RWPE2 (cell line): ENCODE data around the gene NR5A2.
A peak's percentile ranks its signal among the peaks of the same experiment; 100 is the strongest.

Experiments used
- ATAC-seq: fragments of 200-7000 bp; cut with Tn5 transposase; 3 replicates; pipeline ENCODE4 v1.9.1; 2021; ENCODE audit warnings: low read depth
- DNase-seq: peaks from one replicate; pipeline ENCODE4 v3.0.0-alpha.2; 2020; ENCODE audit warnings: low spot score
- H3K27ac ChIP-seq: fragments of 450-650 bp; 2 replicates; pipeline ENCODE4 v1.5.1; 2017; ENCODE audit warnings: mild to moderate bottlenecking; ENCODE audit not compliant: poor library complexity, severe bottlenecking
- H3K27me3 ChIP-seq: fragments of 250-450 bp; sonication (Bioruptor Pico); 2 replicates; pipeline ENCODE4 v1.5.1; 2021; ENCODE audit warnings: mild to moderate bottlenecking, moderate library complexity; ENCODE audit not compliant: insufficient read depth, poor library complexity, severe bottlenecking
- H3K36me3 ChIP-seq: fragments of 250-450 bp; sonication (Bioruptor Pico); 2 replicates; pipeline ENCODE4 v1.5.1; 2020; ENCODE audit warnings: low read depth, mild to moderate bottlenecking, moderate library complexity
- H3K4me1 ChIP-seq: fragments of 250-450 bp; sonication (Bioruptor Pico); 2 replicates; pipeline ENCODE4 v1.5.1; 2021; ENCODE audit warnings: mild to moderate bottlenecking, moderate library complexity; ENCODE audit not compliant: insufficient read depth, poor library complexity, severe bottlenecking
- H3K4me3 ChIP-seq: fragments of 250-450 bp; sonication (Bioruptor Pico); 2 replicates; pipeline ENCODE4 v1.5.1; 2021; ENCODE audit warnings: mild to moderate bottlenecking, moderate library complexity; ENCODE audit not compliant: severe bottlenecking
- H3K9me3 ChIP-seq: fragments of 250-450 bp; sonication (Bioruptor Pico); 2 replicates; pipeline ENCODE4 v1.5.1; 2021; ENCODE audit warnings: mild to moderate bottlenecking, moderate library complexity; ENCODE audit not compliant: severe bottlenecking
- CTCF ChIP-seq: fragments of 450-650 bp; IDR thresholded peaks from one replicate; pipeline ENCODE4 v1.5.1; 2017; ENCODE audit warnings: mild to moderate bottlenecking, moderate library complexity; ENCODE audit not compliant: poor library complexity, severe bottlenecking

The NR5A2 gene

GRCh38 chr1:200082329-200082728, 54.8 kb downstream of the NR5A2 start:
- Histone ChIP-seq H3K4me3 (no peak overlapping the region), H3K9me3 (no peaks in the 10 kb centered on the region)

GRCh38 chr1:200090252-200091159, 63.0 kb downstream of the NR5A2 start:
- ATAC-seq (no peak), DNase-seq (no peak)
- H3K27me3 ChIP-seq = no peaks in the 10 kb centered on the region
- no peak for TF ChIP-seq CTCF
- no peak overlapping the region for H3K4me3 ChIP-seq
- no peak overlapping the region for H3K27ac ChIP-seq
- no peaks in the 10 kb centered on the region for H3K9me3 ChIP-seq
- H3K4me1 ChIP-seq = no peaks in the 10 kb centered on the region
- H3K36me3 ChIP-seq = no peaks in the 10 kb centered on the region

More at GRCh38 chr1:200082329-200082728, 54.8 kb downstream of the NR5A2 start:
- no peak overlapping the region for H3K27ac ChIP-seq
- DNase-seq (no peak), ATAC-seq (no peak)
- TF ChIP-seq CTCF = no peak
- H3K27me3 ChIP-seq = no peaks in the 10 kb centered on the region
- H3K4me1 ChIP-seq = peaks cover 3% of the 10 kb centered on the region
- no peaks in the 10 kb centered on the region for H3K36me3 ChIP-seq

- ATAC-seq (peak; percentile 76), DNase-seq (no peak)
- TF ChIP-seq CTCF = no peak
- Histone ChIP-seq H3K4me3 (no peak overlapping the region), H3K9me3 (no peaks in the 10 kb centered on the region), H3K27me3 (no peaks in the 10 kb centered on the region), H3K4me1 (no peaks in the 10 kb centered on the region), H3K27ac (no peak overlapping the region), H3K36me3 (no peaks in the 10 kb centered on the region)
These were observed 67.6 kb downstream of the NR5A2 start for GRCh38 chr1:200095057-200095577.

GRCh38 chr1:200096774-200097173, 69.3 kb downstream of the NR5A2 start:
- DNase-seq (no peak), ATAC-seq (no peak)
- H3K27me3 ChIP-seq = no peaks in the 10 kb centered on the region
- no peaks in the 10 kb centered on the region for H3K36me3 ChIP-seq
- H3K9me3 ChIP-seq = no peaks in the 10 kb centered on the region
- no peak for TF ChIP-seq CTCF
- H3K4me3 ChIP-seq = no peak overlapping the region
- H3K4me1 ChIP-seq = no peaks in the 10 kb centered on the region
- H3K27ac ChIP-seq = no peak overlapping the region

- DNase-seq = no peak
- no peak overlapping the region for H3K27ac ChIP-seq
- no peaks in the 10 kb centered on the region for H3K9me3 ChIP-seq
- H3K4me1 ChIP-seq = no peaks in the 10 kb centered on the region
- no peaks in the 10 kb centered on the region for H3K27me3 ChIP-seq
- no peak for TF ChIP-seq CTCF
- no peaks in the 10 kb centered on the region for H3K36me3 ChIP-seq
- H3K4me3 ChIP-seq = no peak overlapping the region
- ATAC-seq = no peak
These were observed 71.5 kb downstream of the NR5A2 start for GRCh38 chr1:200099040-200099439.
